SIG-M5 treated with dmso at 0.1 percent for 504 hours (cell line): ENCODE data around the gene NR5A2.
"Not testable (repeated sequence)": the region's sequence is repeated elsewhere in the genome, so short reads cannot be mapped to it uniquely, and the experiment has no call there.

Experiments used
- DNase-seq: peaks from one replicate; lab custom pipeline; 2025; ENCODE audit not compliant: unreplicated experiment; lab: John Stamatoyannopoulos, UW

The NR5A2 gene

DNA sequence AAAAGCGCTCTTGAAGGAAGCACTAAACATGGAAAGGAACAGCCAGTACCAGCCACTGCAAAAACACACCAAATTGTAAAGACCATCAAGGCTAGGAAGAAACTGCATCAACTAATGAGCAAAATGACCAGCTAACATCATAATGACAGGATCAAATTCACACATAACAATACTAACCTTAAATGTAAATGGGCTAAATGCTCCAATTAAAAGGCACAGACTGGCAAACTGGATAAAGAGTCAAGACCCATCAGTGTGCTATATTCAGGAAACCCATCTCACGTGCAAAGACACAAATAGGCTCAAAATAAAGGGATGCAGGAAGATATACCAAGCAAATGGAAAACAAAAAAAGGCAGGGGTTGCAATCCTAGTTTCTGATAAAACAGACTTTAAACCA, 159.8 kb downstream of the NR5A2 start:
- not testable (repeated sequence) for DNase-seq

DNA sequence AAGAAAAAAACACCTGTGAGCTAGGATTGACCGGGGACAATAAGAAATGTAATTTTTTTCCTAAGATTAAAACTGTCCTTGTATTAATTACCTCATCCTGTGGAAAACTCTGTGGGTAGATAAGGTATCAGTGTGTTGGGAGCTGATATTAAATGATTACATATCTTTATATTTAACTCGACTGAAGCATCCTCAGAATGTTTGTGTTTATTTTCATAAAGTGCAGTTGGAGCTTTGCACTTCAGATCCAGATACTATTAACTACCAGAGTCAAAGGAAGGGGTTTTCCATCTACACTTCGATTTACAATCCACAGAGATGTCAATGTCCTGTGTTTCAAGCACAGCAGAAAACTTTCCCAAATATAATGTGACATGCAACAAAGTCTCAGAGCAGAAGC, 164.5 kb downstream of the NR5A2 start:
- no peak for DNase-seq

DNA sequence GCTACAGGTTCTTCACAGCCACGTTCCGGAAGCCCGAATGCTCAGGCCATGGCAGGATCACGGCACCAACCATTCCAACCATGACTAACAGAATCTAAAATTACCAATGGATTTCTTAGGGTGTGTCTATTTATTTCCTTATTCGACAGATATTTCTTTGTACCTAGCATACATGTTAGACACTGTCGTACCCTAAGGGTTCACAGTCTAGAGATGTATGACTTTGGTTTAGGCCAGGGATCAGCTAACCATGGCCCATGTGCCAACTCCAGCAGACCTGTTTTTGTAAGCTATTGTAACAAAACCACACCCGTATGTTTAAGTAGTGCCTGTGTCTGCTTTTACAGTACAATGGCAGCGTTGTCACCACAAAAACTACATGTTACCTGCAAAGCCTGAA, 167.0 kb downstream of the NR5A2 start:
- no peak for DNase-seq

DNA sequence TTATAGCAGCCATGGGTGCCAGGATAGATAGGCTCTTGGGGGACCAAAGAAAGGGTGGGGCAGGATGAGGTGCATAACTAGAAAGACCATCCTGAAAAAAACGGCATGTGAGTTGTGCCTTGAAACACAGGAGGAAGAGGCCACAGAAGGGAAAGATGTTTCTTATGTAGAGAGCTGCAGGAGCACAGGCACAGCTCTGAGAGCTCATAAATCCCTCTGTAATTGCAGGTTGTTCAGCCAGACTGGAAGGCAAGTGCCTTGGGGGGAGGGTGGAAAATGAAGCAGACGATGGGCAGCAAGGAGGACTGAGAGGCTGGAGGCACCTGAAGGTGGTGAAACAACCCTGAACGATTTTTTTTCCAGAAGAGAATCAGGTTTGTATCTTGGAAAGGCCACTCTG, 170.7 kb downstream of the NR5A2 start:
- no peak for DNase-seq

DNA sequence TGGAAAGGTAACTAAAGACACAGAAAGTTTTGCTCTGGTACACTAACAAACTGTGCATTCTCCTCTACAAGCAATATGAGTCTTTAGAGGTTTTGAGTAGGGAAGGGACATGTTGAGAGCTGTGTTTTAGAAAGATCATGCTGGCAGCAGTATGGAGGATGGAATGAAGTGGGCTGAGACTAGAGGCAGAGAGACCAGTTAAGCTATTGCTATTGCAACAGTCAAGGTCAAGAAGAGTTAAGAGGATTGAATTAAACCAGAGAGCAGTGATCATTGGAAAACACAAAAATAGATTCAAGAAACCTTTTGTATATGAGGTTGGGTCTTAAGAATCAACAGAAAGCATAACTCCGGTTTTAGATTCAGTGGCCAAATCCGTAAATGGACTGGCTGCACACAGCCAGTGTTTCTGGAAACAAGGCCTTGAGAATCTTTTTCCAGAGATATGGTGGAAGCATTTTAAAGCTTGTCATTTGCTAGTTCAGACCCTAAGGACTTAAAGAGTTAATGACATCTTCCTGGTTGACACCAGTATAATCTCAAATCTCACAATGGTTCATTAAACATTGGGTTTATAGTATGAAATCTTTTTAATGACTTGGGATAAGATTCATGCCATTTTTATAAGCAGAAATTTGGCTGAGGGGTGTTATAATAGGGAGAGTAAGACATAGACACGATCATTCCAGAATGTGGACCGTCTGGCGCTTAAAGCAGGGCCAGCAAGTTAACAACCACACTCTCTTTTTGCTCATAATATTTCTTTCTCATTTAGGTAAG, 177.9 kb downstream of the NR5A2 start:
- no peak for DNase-seq

DNA sequence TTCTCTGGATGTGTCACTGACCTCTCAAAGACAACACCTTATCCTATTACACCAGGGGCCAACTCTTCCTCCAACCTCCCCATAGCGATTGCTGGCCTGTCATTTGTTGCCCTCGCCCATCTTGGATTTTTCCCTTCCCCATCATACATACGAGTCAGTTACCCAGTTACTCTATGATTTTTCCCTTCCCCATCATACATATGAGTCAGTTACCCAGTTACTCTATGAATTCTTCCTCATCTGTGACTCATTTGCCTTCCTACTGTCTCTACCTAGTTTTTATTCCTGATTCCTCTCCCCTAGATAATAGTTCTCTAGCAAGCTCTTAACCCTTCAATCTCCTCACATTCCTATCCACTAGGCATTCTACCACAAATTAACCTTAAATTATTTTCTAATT, 178.8 kb downstream of the NR5A2 start:
- peak; percentile 20 for DNase-seq

DNA sequence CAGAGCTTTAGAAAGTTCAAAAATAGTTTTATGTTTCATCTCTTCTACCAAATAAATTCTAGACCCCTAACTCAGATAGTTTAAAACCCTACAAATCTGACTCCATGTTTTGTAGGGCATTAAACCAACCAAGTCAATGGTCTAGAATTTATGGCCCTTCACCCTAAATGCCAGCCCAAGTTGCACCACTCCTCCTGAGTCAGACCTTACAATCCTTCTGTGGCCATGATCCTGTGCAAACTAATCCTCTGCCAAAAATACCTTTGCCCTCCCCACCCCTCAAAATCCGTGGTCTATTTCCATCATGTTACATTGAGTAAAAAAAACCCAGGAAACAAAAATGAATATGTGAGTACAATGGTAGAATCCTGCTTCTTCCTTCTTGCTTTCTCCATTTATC, 179.3 kb downstream of the NR5A2 start:
- DNase-seq: no peak

DNA sequence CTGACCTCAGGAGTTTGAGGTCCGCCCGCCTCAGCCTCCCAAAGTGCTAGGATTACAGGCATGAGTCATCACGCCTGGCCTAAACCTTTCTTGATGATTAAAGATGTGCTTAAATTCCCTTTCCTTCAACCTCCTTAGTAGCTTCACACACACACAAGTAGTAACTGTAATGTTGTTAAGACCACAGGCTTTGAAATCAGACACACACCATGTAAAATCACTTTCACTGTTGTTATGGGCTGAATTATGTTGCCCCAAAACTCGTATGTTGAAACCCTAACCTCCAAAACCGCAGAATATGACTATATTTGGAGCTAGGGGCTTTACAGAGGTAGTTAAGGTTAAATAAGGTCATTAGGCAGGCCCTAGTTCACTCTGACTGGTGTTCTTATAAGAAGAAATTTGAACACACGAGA, 180.2 kb downstream of the NR5A2 start:
- peak; percentile 57 for DNase-seq

DNA sequence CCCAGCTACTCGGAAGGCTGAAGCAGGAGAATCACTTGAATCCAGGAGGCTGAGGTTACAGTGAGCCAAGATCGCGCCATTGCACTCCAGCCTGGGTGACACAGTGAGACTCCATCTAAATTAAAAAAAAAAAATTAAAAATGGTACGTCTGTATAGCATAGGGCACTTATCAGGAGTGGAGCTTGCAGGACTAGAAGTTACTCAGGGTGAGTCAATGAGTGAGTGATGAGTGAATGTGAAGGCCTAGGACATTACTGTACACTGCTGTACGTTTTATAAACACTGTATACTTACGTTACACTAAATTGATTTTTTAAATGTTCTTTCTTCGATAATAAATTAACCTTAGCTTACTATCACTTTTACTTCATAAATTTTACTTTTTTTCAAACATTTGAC, 183.6 kb downstream of the NR5A2 start:
- no peak for DNase-seq

DNA sequence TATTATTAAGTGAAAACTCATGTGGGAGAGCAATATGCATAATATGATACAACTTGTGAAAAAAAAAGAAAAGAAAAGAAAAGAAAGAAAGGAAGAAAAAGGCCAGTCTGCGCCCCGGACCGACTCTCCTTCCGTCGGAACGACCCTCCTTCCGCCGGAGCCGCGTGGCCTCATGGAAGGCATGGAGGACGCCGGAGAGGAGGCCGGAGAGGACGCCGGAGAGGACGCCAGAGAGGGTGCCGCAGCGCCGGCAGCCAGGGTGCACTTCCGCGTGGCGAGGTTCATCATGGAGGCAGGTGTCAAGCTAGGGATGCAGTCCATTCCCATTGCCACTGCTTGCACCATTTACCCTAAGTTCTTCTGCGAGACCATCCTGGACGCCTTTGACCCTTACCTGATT, 185.9 kb downstream of the NR5A2 start:
- DNase-seq: no peak

DNA sequence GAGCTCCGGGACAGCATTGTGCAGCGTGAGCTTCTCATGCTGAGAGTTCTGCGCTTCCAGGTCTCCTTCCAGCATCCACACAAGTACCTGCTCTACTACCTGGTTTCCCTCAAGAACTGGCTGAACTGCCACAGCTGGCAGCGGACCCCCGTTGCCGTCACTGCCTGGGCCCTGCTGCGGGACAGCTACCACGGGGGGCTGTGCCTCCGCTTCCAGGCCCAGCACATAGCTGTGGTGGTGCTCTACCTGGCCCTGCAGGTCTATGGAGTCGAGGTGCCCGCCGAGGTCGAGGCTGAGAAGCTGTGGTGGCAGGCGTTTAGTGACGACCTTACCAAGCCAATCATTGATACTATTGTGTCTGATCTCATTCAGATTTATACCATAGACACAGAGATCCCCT, 186.4 kb downstream of the NR5A2 start:
- no peak for DNase-seq

DNA sequence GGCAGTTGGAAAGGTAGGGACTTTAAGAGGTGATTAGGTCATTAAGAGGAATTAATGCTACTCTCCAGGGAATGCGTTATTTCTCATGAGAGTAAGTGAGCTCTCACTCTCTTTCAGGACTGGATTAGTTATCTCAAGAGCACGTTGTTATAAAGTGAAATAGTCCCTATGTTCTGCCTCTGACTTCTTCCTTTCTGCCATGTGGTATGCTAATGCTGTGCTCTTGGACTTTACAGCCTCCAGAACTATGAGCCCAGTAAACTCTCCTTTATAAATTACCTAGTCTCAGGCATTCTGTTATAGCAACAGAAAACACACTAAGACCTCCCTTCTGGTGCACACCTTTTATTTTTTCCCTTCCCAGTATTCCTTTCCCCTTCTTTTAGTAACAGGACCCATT, 187.8 kb downstream of the NR5A2 start:
- no peak for DNase-seq

DNA sequence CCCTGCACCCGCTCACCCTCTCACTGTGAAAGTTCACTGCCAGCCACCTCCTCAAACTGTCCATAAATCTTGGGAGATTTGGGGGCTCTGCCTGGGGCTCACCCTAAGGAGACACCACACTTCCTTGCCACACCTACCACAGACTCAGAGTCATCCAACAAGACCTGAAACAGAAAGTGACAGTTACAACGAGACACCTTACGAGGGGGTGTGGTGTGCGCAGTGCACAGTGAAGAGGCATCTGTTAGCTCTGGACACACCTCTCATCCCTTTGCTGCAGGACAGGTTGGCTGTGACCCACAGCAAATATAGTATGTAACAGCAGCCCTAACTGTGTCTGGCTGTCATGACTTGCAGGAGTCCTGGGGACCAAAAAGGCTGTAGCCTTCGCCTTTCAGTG, 190.2 kb downstream of the NR5A2 start:
- DNase-seq: no peak

DNA sequence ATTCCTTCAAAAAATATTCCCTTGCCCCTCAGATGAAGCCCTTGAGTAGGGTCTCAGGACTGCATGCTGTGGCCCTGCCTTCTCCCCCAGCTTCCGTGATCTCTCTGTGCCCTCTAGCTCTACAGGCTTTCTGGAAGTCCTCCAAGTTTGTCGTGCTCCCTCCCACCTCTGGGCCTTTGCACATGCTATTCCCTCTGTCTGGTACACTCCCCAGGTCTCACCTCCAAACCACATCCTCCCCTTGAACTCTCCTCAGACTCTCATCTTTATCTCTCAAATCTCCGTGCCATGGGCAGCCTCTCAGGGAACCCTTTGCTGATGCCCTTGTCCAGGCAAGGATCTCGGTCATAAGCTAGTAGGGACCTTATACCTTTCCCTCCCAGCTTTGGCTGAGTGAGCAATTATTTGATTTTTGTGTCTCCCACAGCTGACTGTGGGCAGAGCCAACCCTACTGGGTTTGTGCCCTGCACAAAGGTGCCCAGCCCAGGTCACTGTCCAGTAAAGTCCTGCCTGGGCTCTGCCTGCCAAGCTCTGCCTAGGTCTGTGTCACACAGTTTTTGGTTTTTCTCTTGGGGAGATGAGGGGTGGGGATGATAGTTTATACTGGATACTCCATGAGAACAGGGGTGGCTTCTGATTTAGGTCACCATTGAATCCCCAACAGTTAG, 194.2 kb downstream of the NR5A2 start:
- no peak for DNase-seq

DNA sequence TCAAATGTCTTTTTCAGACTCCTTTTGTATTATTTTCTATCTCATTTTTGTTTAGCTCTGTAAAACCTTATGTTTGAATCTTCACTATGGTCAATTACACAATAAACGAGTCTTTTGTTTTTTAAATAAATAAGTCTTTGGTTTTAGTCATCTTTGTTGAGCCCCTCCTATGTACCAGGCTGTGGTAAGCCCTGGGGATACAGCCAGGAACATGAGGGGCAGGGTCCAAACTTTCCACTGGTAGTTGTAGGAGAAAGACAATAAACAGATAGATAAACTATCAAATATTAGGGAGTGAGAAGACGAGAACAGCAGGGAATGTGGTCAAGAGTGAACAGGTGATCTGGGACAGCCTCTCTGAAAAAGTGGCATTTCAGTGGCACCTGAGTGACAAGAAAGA, 195.7 kb downstream of the NR5A2 start:
- DNase-seq: no peak

DNA sequence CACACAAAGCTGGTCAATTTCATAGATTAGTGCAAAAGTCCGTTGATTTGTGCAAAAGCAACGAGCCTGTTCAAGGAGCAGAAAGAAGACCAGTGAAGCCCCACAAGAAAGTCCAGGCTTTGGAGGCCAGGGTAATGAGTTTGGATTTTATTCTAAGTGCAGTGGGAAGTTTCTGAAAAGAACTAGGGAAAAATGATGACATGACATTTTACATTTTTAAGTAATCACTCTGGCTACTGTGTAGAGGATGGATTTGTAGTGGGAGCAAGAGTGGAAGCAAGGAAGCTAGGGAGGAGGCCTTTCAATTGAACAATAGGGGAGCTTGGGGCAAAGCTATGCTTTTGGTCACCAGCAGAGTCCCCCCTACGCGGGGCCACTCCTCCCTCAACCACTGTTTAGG, 196.1 kb downstream of the NR5A2 start:
- DNase-seq: no peak

DNA sequence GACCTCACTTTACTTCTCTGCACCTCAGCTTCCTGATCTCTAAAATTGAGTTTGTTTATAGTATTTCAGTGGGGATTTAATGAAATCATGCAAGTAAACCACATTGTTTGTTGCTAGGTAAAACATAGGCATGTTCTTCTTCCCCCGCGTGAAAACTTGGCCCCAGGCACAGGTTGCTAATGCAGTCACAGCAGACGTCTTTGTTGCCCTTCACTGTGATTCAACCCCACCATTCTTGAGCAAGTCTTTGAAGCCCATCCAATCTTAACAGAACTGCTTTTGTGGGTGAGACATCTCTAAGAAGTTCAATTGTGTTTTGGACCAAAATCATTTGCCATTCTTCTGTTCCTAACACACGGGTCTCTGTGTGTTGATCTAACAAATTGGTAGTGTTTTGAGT, 196.8 kb downstream of the NR5A2 start:
- DNase-seq: no peak

DNA sequence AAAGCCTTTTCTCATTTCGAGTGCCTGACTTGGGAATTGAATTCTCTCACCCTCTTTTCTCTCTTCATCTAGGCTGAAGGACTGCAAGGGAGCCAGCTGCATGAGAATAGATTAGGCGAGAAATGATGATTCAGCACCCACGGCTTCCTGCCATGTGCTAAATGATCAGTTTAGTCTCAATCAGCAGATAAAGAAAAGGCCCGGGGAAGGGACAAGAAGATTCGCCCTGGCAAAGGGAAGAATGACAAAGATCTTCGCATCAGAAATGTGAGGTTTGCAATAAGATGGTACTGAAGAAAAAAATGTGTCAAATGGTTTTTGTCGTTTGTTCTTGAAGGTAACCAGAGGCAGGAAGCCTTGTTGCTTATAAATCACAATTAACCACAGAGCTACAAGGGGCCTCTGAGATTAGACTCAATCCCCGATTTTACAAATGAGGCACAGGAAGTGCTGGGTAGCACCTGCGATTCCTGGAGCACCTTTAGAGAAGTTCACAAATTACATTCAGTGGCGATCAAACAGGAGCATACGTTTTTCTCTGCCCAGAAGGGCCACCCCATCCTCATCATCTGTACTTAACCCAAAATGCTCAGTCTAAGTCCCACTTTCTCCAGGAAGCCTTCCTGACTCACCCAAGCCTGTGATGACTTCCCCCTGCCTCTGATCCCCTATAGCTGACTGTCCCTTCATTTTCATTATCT, 198.9 kb downstream of the NR5A2 start:
- no peak for DNase-seq

DNA sequence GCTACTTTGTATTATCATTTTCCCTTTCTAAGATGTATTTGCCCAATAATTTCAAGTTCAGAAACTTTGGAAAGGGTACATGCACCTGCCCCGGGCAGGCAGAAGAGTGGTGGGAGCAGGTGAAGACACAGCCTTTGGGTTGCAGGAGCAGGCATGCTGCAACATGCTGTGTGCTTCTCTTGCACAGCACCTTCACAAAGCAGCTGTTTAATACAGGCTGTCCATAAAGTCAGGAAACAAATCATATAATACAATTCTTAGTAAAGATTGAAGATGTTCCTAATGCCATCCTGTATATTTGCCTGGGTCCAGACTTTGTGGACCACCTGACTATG, 199.4 kb downstream of the NR5A2 start:
- no peak for DNase-seq
